Epithelial cell of prostate (primary cell): Measurements from ENCODE around the gene NRXN3.

Source experiments
- DNase-seq: peaks from one replicate; pipeline ENCODE4 v3.0.0-alpha.2; 2011; ENCODE audit warnings: low read depth, low spot score
- H3K27ac ChIP-seq: fragments of 450-650 bp; 2 replicates; pipeline ENCODE4 v1.5.1; 2017; ENCODE audit warnings: mild to moderate bottlenecking

Gene NRXN3

DNA sequence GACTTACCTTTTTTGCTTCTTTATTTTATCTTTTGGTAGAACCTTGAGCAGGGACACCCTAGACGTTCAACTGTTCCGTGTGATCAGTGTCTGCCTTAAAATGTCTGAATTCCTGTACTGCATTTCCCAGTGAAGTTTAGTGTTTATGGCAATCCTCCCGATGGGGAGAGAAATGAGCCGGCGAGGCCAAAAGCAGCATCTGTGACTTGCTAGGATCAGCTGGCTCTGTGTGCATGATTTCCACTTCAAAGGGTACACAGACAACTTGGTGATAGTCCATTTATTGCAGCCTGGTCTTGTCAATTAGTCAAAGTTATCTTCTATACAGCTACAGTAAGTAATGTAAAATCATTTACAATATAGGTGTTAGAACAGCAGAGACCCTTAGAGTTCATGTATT is 1272.6 kb downstream of the NRXN3 start:
- DNase-seq, result no peak
- no peak overlapping the region for H3K27ac ChIP-seq

DNA sequence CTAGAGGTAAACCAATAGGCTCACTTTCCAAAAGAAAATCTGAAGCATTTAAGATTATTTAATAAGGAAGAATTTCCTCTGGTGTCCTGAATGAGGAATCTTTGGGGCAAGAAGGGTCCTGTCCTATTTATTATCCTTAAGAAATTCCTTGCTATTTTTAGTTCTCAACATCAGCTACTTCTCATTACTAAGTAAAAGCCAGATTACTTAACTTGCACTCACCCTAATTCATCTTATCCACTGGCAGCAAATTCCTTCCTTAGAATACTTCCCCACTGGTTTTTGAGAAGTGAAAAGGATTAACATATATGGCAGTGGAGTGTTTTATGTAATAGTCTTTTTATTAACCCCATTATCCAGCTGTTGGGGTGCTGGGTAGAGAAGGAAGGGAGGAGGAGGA is 1273.4 kb downstream of the NRXN3 start:
- H3K27ac ChIP-seq, result no peak overlapping the region
- no peak for DNase-seq

DNA sequence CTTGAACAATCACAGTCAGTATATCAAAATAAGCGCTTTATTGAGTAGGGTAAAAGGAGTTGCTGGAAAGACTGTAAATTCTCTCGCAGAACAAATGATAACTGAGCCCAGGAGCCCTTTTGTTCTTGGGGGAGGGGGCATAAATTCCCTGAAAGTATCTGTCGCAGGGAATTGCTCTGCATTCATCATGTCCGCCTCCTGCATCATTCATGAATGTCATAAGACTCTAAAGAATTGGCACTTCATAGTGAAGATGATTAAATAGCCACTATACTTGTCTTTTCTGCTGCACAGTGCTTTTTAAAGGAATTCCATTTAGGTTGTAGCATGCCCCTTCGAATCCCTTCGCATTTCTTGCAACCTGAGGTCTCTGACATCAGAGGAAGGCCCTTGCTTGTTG is 1278.8 kb downstream of the NRXN3 start:
- no peak overlapping the region for H3K27ac ChIP-seq
- DNase-seq, result no peak

DNA sequence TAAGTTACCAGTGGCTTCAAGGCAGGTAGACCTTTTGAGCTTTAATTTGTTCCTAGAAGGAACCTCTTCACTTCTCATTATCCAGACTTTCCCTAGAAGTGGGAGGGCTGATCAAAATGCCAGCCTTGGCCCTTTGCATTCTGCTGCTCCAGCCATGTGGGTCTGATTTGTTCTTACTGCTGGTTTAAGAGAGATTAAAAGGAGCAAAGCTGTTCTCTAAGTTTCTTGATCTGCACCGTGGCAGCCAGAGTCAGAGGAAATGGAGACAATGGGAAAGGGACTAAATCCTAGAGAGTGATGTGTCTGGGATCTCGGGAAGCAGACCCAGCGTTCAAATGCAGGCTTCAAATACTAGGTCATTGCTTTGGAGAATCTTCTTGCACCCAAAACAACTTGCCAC is 1281.4 kb downstream of the NRXN3 start:
- DNase-seq, result no peak
- no peak overlapping the region for H3K27ac ChIP-seq

DNA sequence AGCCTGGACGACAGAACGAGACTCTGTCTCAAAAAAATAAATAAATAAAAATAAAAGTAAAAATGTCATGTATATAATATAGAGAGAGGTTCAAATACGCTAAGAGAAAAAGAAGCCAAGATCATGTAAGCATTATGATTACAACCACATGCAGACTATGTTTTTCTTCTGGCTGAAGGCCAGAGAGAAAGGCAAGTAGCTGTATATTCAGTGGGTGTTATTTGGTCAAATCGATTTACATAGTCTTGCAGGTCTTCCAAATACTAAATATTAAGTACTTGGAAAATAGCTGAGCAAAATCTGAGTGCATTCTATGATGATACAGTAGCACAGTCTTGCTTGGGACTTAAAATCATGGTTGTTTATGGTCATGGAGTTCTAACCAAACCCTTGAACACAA is 1283.1 kb downstream of the NRXN3 start:
- no peak for DNase-seq
- no peak overlapping the region for H3K27ac ChIP-seq

DNA sequence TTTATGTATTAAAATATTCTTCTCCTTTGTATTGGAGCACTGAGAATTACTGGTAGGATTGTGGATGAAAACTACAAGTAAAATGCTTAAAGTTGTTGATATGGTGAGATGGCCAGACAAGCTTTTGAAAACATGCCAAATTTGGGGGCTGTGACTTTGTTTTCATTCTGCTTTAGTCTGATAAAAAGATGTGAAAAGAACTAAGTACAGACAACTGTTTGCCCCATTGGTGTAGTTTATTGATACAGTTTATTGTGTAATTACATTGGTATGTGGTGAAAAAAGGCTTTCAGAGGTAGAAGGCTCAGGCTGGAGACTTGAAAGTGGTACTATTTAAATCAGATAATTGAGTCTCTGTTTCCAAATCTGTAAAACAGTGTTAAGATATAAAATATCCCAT is 1294.3 kb downstream of the NRXN3 start:
- no peak for DNase-seq
- H3K27ac ChIP-seq, result no peak overlapping the region

DNA sequence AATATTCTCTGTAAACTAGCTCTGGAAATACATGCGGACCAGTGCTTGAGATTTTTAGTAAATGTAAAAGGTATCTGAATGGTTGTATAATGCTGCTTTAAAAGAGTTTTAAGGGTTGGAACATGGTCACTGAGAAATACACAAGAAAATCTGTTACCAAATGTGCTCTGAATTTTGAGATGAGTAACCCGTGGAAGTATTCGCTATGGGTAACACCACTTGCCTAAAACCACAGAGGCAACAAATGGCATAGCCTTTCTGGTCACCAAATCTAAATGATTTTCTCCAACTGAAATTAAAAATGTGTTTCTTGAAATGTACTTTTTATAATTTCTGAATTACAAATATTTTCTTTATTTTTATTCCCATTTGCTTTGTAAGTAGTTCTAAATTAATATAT is 1295.5 kb downstream of the NRXN3 start:
- no peak overlapping the region for H3K27ac ChIP-seq
- DNase-seq, result no peak

DNA sequence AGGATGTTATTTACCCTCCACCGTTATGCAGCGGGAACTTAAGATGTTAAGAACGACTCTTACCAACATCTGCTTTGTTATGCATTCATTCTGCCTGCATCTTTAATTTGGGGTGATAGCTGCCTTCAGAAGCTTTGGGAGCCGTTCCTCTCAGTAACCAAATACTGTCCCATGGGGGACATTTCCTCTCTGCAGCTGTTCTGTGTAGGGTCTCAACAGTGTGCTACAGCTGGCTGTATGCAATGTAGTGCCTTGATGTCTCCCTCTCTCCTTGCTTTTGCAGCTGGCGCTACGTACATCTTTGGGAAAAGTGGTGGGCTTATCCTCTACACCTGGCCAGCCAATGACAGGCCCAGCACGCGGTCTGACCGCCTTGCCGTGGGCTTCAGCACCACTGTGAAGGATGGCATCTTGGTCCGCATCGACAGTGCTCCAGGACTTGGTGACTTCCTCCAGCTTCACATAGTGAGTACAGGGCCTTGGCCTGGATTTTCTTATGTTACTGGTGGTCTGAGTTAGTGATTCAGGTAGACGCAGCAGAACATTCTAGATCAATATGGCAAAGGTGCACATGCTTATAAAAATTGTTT is 1296.9 kb downstream of the NRXN3 start:
- no peak for DNase-seq
- no peak overlapping the region for H3K27ac ChIP-seq

DNA sequence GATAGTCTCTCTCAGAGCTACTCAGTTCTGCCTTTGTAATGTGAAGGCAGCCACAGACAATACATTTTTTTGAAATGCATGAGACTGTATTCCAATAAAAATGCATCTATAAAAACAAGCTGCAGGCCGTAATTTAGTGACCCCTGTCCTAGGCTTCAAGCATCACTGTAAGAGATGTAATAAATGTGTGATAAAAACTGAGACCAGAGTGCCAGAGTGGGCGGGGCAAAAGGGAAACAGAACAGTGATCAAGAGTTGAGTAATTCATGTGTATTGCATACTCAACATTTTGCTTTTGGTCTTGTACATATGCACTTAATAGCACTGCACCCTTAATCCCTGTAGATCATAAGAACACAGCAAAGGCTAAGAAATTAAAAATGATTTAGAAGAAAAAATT is 1297.7 kb downstream of the NRXN3 start:
- no peak overlapping the region for H3K27ac ChIP-seq
- DNase-seq, result no peak

DNA sequence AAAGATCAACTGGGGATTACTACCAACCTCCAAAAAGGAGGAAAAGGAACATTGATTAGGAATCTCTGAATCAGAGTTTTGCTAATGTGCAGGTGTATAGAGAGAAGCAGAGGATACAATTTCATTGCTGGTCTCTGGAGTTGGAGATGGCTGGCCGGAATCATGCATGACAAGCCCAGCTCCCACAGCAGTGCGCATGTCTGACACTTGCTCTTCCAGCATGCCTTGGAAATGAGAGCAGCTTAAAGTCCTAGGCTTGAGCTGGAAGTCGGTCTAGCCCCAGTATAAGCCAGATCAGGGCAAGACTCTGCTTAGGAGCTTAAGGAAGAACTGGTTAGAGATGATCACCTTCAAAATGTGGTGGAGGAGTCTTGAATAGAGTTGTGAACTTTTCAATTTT is 1298.3 kb downstream of the NRXN3 start:
- DNase-seq, result no peak
- no peak overlapping the region for H3K27ac ChIP-seq

DNA sequence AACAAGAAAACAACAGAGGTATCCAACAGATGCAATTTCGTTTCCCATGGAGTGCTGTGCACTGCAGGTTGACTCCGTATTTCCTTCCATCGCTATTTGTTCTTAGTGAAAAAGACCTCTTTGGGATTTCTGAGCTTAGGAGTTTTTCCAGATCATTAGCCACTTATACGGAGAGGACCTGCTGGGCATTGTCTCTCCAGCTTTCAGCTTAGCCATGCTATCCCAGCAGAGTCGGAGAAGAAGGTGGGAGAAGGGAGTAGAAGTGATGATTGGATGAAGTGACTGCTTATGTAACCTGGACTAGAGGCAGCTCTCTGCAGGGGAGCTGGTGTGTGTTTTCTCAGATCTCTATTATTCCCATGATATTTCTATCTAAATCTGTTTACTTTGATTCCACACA is 1303.5 kb downstream of the NRXN3 start:
- H3K27ac ChIP-seq, result no peak overlapping the region
- no peak for DNase-seq

DNA sequence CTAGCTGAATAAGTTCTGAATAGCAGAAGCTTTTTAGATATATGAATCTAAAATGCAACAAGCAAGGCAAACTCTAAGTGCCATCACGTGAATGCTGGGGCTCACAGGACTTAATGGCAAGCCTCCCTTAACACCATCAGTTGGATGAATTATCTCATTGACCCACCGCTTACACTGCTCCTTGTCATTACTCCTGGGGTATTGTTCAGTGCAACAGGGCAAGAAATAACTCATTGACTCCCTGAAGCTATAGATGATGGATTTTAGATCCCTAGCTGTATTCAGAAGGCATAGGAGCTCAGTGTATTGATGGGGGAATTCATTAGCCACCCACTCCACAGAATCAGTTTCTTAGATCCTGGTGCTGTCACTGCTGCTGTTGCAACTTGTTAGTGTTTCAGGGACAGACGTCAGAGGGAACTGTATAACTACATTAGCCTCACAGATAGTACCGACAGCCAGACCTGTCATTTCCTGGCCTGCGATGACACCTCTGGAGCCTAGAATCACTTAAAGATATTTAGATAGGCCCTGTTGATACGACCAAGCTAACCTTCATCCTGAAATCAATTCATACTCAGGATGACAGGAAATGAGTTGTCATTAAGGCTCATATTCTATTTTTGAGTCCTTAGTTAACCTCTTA is 1305.8 kb downstream of the NRXN3 start:
- H3K27ac ChIP-seq, result no peak overlapping the region
- no peak for DNase-seq

DNA sequence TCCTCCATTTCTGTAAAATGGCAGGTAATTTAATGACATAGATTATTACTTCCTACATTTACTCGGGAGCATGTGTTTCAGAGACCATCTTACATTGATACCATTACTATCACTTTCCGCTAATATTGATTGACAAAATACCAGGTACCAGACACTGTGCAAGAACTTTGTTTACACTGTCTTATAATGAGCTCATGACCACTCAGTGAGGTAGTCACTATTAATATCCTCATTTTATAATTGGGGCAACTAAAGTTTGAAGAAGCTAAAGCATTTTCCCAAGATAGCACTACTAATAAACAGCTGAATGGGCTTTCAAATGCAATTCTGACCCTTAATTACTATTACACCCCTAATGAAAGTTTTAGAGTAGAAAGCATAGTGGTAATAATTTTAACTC is 1306.4 kb downstream of the NRXN3 start:
- no peak overlapping the region for H3K27ac ChIP-seq
- DNase-seq, result no peak

DNA sequence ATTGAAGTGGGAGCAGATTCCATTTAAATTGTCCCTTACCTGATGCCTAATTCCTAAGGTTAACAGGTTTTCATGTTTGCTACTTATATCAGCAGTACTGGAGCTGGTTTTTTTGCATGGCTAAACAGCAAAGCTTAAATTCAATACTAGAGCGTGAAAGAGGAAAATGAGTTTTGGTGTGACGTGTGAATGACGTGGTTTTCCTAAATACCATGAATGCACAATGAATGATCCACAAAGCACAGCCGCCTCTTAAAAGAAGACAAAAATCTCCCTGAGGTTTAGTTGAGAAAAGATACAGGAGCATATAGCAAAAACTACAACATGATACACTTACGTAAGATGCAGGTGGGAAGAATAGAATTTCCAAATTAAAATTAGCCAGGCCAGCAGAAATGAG is 1310.0 kb downstream of the NRXN3 start:
- no peak overlapping the region for H3K27ac ChIP-seq
- DNase-seq, result no peak

DNA sequence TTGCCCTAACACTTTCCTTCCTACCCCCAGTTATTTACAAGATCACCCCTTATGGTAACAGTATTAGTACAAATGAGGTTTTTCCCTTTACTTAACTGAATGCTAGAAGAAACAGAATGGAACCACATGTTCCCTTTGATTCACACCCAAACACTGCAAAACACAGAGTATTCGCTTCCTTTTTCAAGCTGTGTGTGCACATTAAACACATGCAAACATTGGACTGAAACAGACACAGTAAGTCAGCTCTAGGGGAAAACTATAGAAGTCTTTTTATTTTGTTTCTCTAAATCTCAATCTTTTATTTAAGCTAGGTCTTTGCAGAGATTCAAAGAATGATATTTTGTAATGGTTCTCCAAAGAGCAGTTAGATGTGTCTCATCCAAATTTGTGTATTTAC is 1312.7 kb downstream of the NRXN3 start:
- no peak for DNase-seq
- no peak overlapping the region for H3K27ac ChIP-seq

DNA sequence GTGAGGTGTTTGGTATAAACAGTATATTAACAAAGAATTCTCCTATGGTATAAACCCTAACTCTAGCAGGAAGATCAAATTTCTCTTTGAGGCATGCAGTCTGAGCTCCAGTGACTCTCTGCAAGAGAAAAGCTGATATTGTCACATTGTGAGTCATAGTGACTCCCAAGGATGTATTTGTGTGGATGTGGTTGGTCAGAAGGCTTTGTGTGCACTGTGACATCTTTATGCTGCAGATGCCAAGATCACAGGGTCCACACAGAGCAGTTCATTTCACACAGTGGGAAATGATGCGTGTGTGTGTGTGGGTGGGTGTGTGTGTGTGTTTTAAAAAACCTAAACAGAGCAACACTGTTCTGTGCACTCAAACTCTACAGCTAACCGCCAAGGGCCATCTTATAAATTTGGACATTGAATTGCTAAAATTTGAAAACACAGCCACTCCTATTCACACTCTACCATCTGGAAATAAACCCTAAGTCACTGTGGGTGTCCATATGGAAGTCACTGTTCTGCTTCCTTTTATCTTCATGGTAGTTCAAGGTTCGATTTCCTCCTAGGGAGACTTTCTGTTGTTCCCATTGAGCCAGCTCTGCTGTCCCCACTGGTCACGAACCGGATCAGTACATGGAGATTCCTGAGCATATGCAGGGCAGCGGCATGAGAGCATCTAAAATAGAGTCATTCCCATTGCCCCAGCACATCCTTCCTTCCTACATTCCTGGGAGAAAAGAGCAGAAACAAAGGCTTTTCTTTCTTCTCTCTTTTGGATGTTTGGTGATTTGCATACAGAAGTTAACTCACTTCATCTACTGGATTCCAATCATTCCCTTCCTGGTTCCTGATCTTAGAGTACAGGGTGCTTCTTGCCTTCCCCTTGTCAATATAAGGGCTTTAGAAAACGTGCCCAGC is 1313.6 kb downstream of the NRXN3 start:
- no peak for DNase-seq
- H3K27ac ChIP-seq, result no peak overlapping the region

DNA sequence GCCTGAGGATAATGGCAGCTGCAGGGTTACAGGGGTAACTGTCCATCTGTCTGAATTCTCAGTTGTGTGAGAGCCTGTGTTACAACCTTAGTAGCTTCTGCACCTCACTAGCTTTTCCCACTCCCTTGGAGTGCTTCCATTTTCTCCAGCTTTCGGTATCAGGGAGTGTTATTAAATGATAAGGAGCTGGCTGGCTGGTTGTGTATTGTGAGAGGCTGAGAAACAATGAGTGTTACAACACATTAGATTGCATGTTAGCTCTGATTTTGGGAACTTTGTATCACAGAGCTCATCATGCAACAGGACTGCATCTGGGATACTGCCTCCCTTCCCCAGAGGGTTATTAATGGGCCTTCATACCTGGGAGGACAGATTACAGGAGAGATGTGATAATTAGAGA is 1317.5 kb downstream of the NRXN3 start:
- no peak for DNase-seq
- H3K27ac ChIP-seq, result no peak overlapping the region

DNA sequence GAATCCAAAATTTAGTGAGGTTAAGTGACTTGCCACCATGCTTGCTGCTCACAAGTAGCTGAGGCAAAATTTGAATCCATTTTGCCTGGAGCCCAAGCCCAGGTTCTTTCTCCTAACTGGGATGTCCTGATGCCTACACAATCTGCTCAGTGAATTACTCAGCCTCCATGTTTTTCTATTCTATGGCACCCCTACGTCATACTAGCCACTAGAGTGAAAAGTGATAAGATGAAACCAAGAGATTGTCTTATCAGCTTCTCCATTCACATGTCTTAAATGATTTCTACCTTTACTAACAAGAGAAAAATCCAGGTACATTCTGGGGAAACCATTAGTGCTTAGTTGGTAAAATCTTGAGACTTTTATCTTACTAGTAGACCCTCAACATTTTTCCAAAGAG is 1321.0 kb downstream of the NRXN3 start:
- DNase-seq, result no peak

DNA sequence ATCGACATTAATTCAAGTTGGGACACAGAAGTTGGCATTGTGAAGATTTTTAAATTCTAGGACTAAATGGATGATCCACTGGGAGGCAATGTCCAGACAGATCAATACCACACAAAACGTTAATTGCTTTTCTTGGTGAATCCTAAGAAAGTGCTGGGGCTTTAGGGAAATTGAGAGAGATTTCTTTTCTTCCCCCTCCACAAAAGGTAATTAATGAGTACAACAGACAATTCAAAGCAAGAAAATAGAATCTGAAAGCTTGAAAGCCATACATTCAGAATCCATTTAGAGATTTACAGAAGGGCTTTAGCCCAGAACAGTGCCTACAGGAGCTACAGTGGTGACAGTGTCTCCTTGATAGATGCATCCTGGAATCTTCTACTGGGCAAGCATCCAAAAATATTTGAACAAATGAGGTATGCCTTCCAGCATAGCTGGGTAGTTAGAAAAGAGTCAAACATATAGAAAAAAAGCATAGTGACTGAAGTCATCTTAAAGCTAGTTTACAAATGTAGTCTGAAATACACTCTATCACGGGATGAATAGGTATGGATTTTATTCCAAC is 1323.0 kb downstream of the NRXN3 start:
- H3K27ac ChIP-seq, result no peak overlapping the region

More for the DNA sequence above, 1321.0 kb downstream of the NRXN3 start:
- H3K27ac ChIP-seq, result no peak overlapping the region

DNA sequence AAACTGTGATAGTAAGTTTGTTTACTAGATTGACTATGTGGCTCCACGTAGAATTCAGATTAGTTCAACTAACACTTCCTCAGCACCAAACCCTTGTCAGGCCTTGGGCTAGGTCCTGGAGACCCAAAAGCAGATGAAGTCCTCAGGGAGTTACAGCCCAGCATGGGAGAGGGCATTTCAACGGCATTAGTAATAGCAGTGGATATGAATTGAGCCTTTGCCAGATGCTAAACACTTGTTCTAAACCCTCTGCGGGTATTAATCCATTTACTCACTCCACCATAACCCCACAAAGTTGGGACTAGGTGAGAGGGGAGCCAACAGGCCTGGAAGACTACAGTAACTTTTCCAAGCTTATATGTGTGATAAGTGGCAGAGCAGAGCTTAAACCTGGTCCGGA is 1326.5 kb downstream of the NRXN3 start:
- no peak for DNase-seq
- H3K27ac ChIP-seq, result no peak overlapping the region

More for the DNA sequence above, 1323.0 kb downstream of the NRXN3 start:
- DNase-seq, result no peak

DNA sequence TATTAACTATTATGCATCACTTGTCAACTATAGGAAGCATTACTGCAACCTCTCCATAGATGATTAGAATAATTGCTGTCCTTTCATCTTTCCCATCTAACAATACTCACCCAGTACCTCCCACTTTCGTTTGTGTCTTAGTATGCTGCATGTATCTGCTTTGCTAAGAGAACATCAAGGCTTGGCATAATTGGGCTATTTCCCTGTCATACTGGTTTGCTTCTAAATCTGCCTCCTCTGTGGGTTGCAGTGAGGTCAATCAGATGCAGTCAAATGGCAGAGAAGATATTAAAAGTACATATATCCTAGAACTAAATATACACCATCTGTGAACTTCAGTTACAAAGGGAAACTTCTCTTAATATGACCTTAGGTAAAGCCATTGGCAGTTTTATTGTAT is 1330.3 kb downstream of the NRXN3 start:
- DNase-seq, result no peak
- H3K27ac ChIP-seq, result no peak overlapping the region
